Duodenal mucosa (tissue), 2 donors: ENCODE data around the gene SAG.
A peak's percentile ranks its signal among the peaks of the same experiment; 100 is the strongest.
"Not testable (repeated sequence)": the region's sequence is repeated elsewhere in the genome, so short reads cannot be mapped to it uniquely, and the experiment has no call there.

Experiments
- H3K27ac ChIP-seq: one replicate; pipeline ENCODE4 v1.7.0; 2013; ENCODE audit warnings: low read depth, low read length
- H3K27me3 ChIP-seq, 2 donors: one replicate each; pipeline ENCODE4 v1.7.0; 2013; ENCODE audit warnings: low read length in 2 of 2, control low read depth in 1 of 2; ENCODE audit not compliant: insufficient read depth in 2 of 2, control insufficient read depth in 1 of 2
- H3K36me3 ChIP-seq, 2 donors: one replicate each; pipeline ENCODE4 v1.7.0; 2013; ENCODE audit warnings: low read length in 2 of 2, control low read depth in 1 of 2; ENCODE audit not compliant: insufficient read depth in 2 of 2, control insufficient read depth in 1 of 2
- H3K4me1 ChIP-seq, 2 donors: one replicate each; pipeline ENCODE4 v1.7.0; 2013; ENCODE audit warnings: low read length in 2 of 2, control low read depth in 1 of 2; ENCODE audit not compliant: insufficient read depth in 2 of 2, control insufficient read depth in 1 of 2
- H3K4me3 ChIP-seq, 2 donors: one replicate each; pipeline ENCODE4 v1.7.0; 2013; ENCODE audit warnings: low read length in 2 of 2, low read depth in 1 of 2
- H3K9ac ChIP-seq, 2 donors: one replicate each; pipeline ENCODE4 v1.7.0; 2013; ENCODE audit warnings: low read length in 2 of 2, low read depth in 1 of 2
- H3K9me3 ChIP-seq, 2 donors: one replicate each; pipeline ENCODE4 v1.7.0; 2013; ENCODE audit warnings: low read length in 2 of 2, control low read depth in 1 of 2; ENCODE audit not compliant: control insufficient read depth in 1 of 2

Gene SAG

GRCh38 chr2:233371641-233372040 is 64.0 kb downstream of the SAG start:
- Histone ChIP-seq H3K9me3 (no peaks in the 10 kb centered on the region), H3K9ac (no peak overlapping the region), H3K4me1 (peaks cover 17 to 18% of the 10 kb centered on the region in 2 donors), H3K36me3 (peaks cover 5 to 12% of the 10 kb centered on the region in 2 donors), H3K4me3 (no peak overlapping the region), H3K27ac (no peak overlapping the region), H3K27me3 (no peaks in the 10 kb centered on the region)

- Histone ChIP-seq H3K4me1 (peaks cover 17 to 18% of the 10 kb centered on the region in 2 donors), H3K9me3 (no peaks in the 10 kb centered on the region), H3K4me3 (no peak overlapping the region), H3K27me3 (no peaks in the 10 kb centered on the region), H3K36me3 (peaks cover 5 to 17% of the 10 kb centered on the region in 2 donors), H3K9ac (no peak overlapping the region), H3K27ac (no peak overlapping the region)
Measured at GRCh38 chr2:233372855-233373254, 65.2 kb downstream of the SAG start.

GRCh38 chr2:233373316-233373715 is 65.7 kb downstream of the SAG start:
- H3K9ac ChIP-seq: no peak overlapping the region
- H3K27me3 ChIP-seq: no peaks in the 10 kb centered on the region
- no peak overlapping the region for H3K27ac ChIP-seq
- no peaks in the 10 kb centered on the region for H3K9me3 ChIP-seq
- no peak overlapping the region for H3K4me3 ChIP-seq
- peaks cover 5 to 17% of the 10 kb centered on the region in 2 donors for H3K36me3 ChIP-seq
- H3K4me1 ChIP-seq: peaks cover 17 to 18% of the 10 kb centered on the region in 2 donors

GRCh38 chr2:233374776-233375175 is 67.2 kb downstream of the SAG start:
- H3K9ac ChIP-seq, H3K27ac ChIP-seq: not testable (repeated sequence)

GRCh38 chr2:233375490-233376314 is 68.1 kb downstream of the SAG start:
- no peaks in the 10 kb centered on the region for H3K27me3 ChIP-seq
- no peak overlapping the region for H3K27ac ChIP-seq
- no peak overlapping the region for H3K9ac ChIP-seq
- H3K9me3 ChIP-seq: no peaks in the 10 kb centered on the region
- H3K4me3 ChIP-seq: peak overlapping the region in 1 of 2 donors; percentile 9
- H3K36me3 ChIP-seq: peaks cover 5 to 20% of the 10 kb centered on the region in 2 donors
- peaks cover 17 to 20% of the 10 kb centered on the region in 2 donors for H3K4me1 ChIP-seq

More at GRCh38 chr2:233374776-233375175, 67.2 kb downstream of the SAG start:
- not testable (repeated sequence) for H3K4me3 ChIP-seq, H3K9me3 ChIP-seq, H3K27me3 ChIP-seq
- peaks cover 17 to 18% of the 10 kb centered on the region in 2 donors for H3K4me1 ChIP-seq
- peaks cover 5 to 17% of the 10 kb centered on the region in 2 donors for H3K36me3 ChIP-seq

- Histone ChIP-seq H3K36me3 (peaks cover 0 to 10% of the 10 kb centered on the region in 2 donors), H3K27me3 (no peaks in the 10 kb centered on the region), H3K9me3 (no peaks in the 10 kb centered on the region), H3K4me1 (peaks cover 21 to 22% of the 10 kb centered on the region in 2 donors), H3K9ac (no peak overlapping the region), H3K27ac (no peak overlapping the region), H3K4me3 (no peak overlapping the region)
Measured at GRCh38 chr2:233379034-233379433, 71.4 kb downstream of the SAG start.

GRCh38 chr2:233379441-233379840 is 71.8 kb downstream of the SAG start:
- Histone ChIP-seq H3K27ac (no peak overlapping the region), H3K27me3 (no peaks in the 10 kb centered on the region), H3K9me3 (no peaks in the 10 kb centered on the region), H3K9ac (no peak overlapping the region), H3K4me3 (no peak overlapping the region), H3K4me1 (peaks cover 22 to 25% of the 10 kb centered on the region in 2 donors), H3K36me3 (peaks cover 0 to 14% of the 10 kb centered on the region in 2 donors)

GRCh38 chr2:233380132-233380895 is 72.7 kb downstream of the SAG start:
- no peaks in the 10 kb centered on the region for H3K27me3 ChIP-seq
- no peaks in the 10 kb centered on the region for H3K9me3 ChIP-seq
- peaks cover 0 to 14% of the 10 kb centered on the region in 2 donors for H3K36me3 ChIP-seq
- H3K27ac ChIP-seq: no peak overlapping the region
- H3K4me3 ChIP-seq: no peak overlapping the region
- peaks cover 20 to 28% of the 10 kb centered on the region in 2 donors for H3K4me1 ChIP-seq
- H3K9ac ChIP-seq: no peak overlapping the region

- H3K9me3 ChIP-seq: no peaks in the 10 kb centered on the region
- peaks cover 0 to 14% of the 10 kb centered on the region in 2 donors for H3K36me3 ChIP-seq
- H3K4me1 ChIP-seq: peaks cover 14 to 20% of the 10 kb centered on the region in 2 donors
- no peak overlapping the region for H3K9ac ChIP-seq
- no peaks in the 10 kb centered on the region for H3K27me3 ChIP-seq
- H3K27ac ChIP-seq: no peak overlapping the region
- no peak overlapping the region for H3K4me3 ChIP-seq
Measured at GRCh38 chr2:233380995-233381637, 73.5 kb downstream of the SAG start.

- H3K27ac ChIP-seq: no peak overlapping the region
- H3K4me1 ChIP-seq: peaks cover 17 to 21% of the 10 kb centered on the region in 2 donors
- H3K4me3 ChIP-seq: no peak overlapping the region
- H3K27me3 ChIP-seq: no peaks in the 10 kb centered on the region
- no peaks in the 10 kb centered on the region for H3K9me3 ChIP-seq
- peaks cover 0 to 14% of the 10 kb centered on the region in 2 donors for H3K36me3 ChIP-seq
- H3K9ac ChIP-seq: no peak overlapping the region
Measured at GRCh38 chr2:233381638-233381995, 74.0 kb downstream of the SAG start.
